Retinal pigment epithelial cell (primary cell): ENCODE measurements around the gene BAMBI.

Source experiments
- DNase-seq: peaks from one replicate; pipeline ENCODE4 v3.0.0-alpha.2; 2010; ENCODE audit warnings: low read depth
- H3K4me3 ChIP-seq: 2 replicates; pipeline ENCODE4 v1.5.1; 2011; ENCODE audit warnings: mild to moderate bottlenecking, low read length, control low read depth, moderate library complexity
- TF ChIP-seq, protein P1 (sequence below): conservative IDR thresholded peaks from 2 replicates; pipeline ENCODE4 v1.5.1; 2011; ENCODE audit warnings: low read depth, low read length, control low read depth, inconsistent platforms

Gene BAMBI

DNA sequence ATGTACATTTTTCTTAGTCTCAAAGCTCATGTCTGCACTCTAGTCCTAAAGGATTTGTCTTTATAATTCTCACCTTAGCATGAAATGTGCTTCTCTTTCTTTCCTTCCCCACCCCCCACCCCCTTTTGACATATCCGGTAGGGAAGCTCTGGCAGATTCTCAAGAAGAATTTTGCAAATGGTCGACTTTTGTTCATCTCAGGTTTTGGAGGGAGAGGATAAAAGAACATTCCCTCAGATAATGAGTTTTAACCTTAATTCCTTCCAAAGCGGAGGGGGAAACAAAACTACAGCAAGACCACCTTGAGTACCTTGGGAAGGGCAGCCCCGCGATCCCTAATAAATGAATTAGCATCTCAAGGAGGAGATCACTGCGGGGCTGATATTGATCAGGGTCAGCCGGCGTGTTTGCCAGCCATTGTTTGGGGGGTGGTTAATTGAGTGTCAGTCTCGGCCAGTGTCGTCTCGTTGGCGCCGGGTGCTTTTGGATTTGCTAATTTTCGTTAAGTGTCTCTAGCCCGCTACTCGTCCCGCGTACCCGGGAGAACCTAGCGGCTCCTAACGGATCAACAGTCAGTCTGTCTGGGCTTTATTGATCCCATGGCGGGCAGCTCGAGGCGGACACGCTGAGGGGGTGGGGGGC is 874 bp upstream of the BAMBI start:
- H3K4me3 ChIP-seq, result peak overlapping the region; percentile 69
- TF ChIP-seq, protein P1, sequence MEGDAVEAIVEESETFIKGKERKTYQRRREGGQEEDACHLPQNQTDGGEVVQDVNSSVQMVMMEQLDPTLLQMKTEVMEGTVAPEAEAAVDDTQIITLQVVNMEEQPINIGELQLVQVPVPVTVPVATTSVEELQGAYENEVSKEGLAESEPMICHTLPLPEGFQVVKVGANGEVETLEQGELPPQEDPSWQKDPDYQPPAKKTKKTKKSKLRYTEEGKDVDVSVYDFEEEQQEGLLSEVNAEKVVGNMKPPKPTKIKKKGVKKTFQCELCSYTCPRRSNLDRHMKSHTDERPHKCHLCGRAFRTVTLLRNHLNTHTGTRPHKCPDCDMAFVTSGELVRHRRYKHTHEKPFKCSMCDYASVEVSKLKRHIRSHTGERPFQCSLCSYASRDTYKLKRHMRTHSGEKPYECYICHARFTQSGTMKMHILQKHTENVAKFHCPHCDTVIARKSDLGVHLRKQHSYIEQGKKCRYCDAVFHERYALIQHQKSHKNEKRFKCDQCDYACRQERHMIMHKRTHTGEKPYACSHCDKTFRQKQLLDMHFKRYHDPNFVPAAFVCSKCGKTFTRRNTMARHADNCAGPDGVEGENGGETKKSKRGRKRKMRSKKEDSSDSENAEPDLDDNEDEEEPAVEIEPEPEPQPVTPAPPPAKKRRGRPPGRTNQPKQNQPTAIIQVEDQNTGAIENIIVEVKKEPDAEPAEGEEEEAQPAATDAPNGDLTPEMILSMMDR, result no peak
- DNase-seq, result no peak

DNA sequence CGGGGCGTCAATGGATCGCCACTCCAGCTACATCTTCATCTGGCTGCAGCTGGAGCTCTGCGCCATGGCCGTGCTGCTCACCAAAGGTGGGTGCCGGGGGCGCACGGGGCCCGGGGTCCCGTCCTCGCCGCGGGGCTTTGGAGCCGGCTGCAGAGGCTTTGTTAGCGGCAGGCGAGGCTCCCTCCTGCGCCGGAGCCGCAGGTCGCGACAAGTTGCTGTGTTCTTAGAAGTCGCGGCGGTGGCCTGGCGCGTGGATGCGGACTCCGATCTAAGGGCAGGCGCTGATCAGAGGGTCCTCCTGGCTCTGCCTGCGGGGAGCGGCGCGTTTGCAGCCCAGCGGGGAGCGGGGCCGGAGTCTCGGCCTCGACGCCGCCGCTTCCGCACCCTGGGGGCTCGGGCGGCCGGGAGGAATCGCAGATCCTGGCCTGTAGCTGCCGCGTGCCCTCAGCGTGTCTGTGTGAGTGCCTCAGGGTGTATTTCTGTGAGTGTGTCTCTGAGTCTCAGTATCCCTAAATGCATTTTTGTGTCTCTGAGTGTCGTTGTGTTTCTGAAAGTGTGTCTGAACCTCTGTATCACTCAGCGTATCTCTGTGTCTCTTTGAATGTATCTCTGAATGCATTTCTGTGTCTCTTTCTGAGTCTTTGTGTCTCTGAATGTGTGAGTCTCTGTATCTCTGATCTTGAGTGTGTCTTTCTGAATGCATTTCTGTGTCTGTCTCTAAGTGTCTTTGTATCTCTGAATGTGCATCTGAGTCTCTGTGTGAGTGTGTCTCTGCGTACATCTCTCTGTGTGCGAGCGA is 766 bp downstream of the BAMBI start:
- H3K4me3 ChIP-seq, result peak overlapping the region; percentile 75
- DNase-seq, result no peak
- TF ChIP-seq, protein P1, result no peak

DNA sequence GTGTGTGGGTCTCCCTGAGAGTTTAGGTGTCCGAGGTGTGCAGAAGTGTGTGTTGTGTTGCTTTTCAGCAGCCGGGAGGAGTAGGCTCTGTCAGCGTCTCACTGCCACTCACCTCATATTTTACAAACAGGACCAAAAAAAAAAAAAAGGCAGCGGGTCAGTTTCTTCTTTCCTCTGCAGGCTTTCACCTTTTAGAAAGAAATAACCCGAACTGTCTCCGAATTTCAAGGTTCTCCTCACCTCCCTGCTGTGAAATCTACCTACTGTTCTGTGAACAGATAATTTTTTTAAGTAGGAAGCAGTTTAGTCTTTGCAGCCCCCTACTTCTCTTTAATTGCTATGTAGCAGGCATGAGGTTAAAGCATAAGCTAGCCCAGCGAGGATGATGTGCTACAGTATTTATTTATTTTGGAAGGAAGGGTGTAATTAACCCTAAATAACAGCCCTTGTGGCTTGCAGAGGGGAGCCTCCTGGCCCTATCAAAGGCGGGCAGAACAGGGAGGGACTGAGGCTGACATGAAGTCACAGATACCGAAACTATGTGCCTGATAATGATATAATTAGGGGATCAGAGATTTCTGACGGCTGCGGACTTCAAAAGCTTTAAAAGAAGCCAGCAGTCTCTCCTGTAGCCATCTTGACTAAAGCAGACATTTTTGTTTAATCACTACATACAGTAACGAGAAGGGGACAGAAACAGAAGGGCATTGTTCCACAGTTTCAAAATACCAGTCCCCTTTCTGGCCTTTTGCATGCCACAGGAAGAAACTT is 1.6 kb downstream of the BAMBI start:
- TF ChIP-seq, protein P1, result no peak
- no peak for DNase-seq
- H3K4me3 ChIP-seq, result peak overlapping the region; percentile 75

DNA sequence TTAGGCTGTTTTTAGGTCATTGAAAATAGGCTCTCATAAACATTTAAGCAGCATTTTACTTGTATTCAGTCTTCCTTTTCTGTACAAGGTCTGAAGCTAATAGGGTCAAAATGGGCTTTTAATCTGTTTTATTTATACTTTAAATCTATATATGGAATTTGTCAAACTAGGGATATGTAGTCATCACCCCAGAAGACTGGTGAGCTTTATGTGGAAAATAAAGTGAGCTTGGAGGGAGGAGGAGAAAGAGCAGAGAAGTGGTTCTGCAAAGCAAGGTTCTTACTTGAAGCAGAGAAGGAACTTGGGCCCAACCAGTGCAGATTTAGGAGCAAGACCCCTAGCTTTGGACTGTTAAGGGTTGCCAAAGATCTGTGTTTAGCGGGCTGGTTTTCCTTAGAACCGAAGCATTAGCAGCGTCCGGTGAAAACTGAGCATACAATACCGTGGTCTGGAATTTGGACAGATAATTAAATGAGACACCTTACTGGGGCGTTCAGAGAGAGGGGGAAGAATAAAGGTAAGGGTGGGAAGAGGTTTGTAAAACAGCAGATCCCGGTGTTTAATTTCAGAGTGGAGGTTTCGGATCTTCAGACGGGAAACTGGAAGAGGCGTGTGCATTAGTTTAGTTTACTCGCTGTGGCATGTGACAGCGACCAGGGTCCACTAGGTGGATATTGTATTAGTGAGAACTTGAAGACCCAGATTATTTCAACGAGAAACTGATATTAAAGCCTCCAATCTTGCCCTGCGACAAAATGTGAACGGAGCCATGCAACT is 2.4 kb downstream of the BAMBI start:
- TF ChIP-seq, protein P1, result peak; percentile 51

DNA sequence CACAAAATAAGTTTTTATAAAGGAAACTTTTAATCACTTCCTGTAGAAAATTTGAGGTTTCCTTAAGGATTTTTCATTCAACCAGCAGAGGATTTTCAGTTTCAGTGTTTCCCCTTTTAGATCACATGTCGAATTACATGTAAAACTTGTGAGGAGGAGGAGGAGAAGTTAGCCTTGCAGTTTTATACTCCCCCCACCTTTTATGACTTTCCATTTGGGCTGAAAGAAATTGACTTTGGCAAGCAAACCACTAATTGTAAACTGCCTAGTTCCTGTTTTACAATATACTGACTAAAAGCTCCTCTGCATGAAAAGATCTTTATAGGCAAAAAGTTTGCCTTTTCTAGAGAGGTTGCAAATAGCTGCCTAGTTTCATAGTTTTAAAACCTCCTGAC is 3.0 kb downstream of the BAMBI start:
- peak overlapping the region; percentile 75 for H3K4me3 ChIP-seq

More for the DNA sequence above, 2.4 kb downstream of the BAMBI start:
- peak overlapping the region; percentile 75 for H3K4me3 ChIP-seq
- DNase-seq, result no peak

DNA sequence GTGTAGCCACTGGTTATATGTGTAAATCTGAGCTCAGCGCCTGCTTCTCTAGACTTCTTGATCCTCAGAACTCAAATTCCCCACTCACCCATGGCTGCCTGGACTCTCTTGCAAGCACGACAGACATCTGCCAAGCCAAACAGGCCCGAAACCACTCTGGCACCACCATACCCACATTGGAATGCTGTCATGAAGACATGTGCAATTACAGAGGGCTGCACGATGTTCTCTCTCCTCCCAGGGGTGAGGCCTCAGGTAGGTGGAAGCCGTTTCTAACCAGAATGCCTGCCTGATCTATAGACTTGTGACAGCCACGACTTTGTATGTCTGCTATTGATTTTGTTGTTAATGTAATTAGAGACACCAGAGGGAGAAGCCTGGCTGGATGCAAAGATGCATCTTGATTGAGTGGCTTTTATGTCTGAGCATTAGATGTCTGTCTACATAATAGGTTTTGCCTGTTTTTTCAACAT is 4.0 kb downstream of the BAMBI start:
- TF ChIP-seq, protein P1, result no peak
- peak overlapping the region; percentile 75 for H3K4me3 ChIP-seq
- DNase-seq, result no peak

More for the DNA sequence above, 3.0 kb downstream of the BAMBI start:
- TF ChIP-seq, protein P1, result no peak
- DNase-seq, result no peak
